Stimulated activated CD8-positive, alpha-beta memory T cell treated with anti-CD3 and anti-CD28 coated beads, Interleukin-2, amount 100 ng/mL, for 48 hours (primary cell): ENCODE results near the gene METRNL.
"Not testable (repeated sequence)": the region's sequence is repeated elsewhere in the genome, so short reads cannot be mapped to it uniquely, and the experiment has no call there.

ENCODE experiments used
- DNase-seq, 2 donors: peaks; one replicate each; pipeline ENCODE4 v3.0.0-alpha.2; 2020; ENCODE audit warnings: low read depth in 2 of 2

METRNL gene

GRCh38 chr17:83052241-83052564, 27.2 kb upstream of the METRNL start:
- DNase-seq, result no peak

- DNase-seq, result no peak
Measured at GRCh38 chr17:83053021-83053681, 26.3 kb upstream of the METRNL start.

GRCh38 chr17:83053739-83054451, 25.5 kb upstream of the METRNL start:
- peak; percentile 15 to 26 for DNase-seq

- no peak for DNase-seq
Measured at GRCh38 chr17:83054518-83055125, 24.8 kb upstream of the METRNL start.

GRCh38 chr17:83055176-83055575, 24.2 kb upstream of the METRNL start:
- DNase-seq, result not testable (repeated sequence)

GRCh38 chr17:83055911-83056582, 23.4 kb upstream of the METRNL start:
- no peak for DNase-seq

GRCh38 chr17:83056583-83057396, 22.6 kb upstream of the METRNL start:
- DNase-seq, result no peak

- no peak for DNase-seq
Measured at GRCh38 chr17:83057397-83057761, 22.0 kb upstream of the METRNL start.

GRCh38 chr17:83057793-83058265, 21.6 kb upstream of the METRNL start:
- no peak for DNase-seq

GRCh38 chr17:83058266-83058798, 21.1 kb upstream of the METRNL start:
- no peak for DNase-seq

- no peak for DNase-seq
Measured at GRCh38 chr17:83061586-83061985, 17.8 kb upstream of the METRNL start.

- no peak for DNase-seq
Measured at GRCh38 chr17:83062011-83062817, 17.2 kb upstream of the METRNL start.

- DNase-seq, result no peak
Measured at GRCh38 chr17:83062818-83063671, 16.4 kb upstream of the METRNL start.

- DNase-seq, result no peak
Measured at GRCh38 chr17:83064021-83064731, 15.2 kb upstream of the METRNL start.

GRCh38 chr17:83064732-83065659, 14.4 kb upstream of the METRNL start:
- no peak for DNase-seq

GRCh38 chr17:83065660-83066542, 13.5 kb upstream of the METRNL start:
- no peak for DNase-seq

- DNase-seq, result not testable (repeated sequence)
Measured at GRCh38 chr17:83066543-83066890, 12.9 kb upstream of the METRNL start.
